Measurements from ENCODE around the gene SPIRE1. TPM values are rescaled to one million over a fixed set of nuclear protein-coding genes. Genes with fewer than 3 reads are reported as not detected.

The SPIRE1 gene
- polyA plus RNA-seq, 1 donor from 2014 or later, result 22.2 TPM

DNA sequence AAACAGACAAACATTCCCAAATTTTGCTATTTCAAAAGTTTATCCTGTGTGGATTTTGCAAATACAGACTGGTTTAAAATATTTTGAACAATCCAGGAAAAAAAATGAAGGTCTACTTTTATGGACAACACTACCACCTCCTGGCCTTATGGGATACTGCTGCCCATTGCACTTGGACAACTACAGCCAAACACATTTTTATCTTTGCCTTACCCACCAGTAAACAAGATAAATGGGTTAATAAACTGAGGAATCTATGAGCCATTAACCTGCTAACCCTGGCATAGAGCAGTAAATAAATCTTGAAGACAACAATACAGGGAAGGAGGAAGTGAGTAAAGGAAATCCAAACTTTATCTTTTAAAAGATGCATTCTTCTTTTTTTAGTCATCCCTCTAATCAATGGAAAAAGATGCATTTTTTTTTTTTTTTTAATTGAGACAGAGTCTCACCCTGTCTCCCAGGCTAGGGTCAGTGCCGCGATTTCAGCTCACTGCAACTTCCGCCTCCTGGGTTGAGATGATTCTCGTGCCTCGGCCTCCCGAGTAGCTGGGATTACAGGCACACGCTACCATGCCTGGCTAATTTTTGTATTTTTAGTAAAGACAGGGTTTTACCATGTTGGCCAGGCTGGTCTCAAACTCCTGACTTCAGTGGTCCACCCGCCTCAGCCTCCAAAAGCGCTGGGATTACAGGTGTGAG lies 2.1 kb upstream of the SPIRE1 start:
- no peak overlapping the region for H3K9ac ChIP-seq (ENCODE audit: low read length)
- no peaks in the 10 kb centered on the region for H3K9me2 ChIP-seq (ENCODE audit: insufficient read depth, low read length)
- H3K27me3 ChIP-seq (ENCODE audit: insufficient read depth, low read depth, low read length), result no peaks in the 10 kb centered on the region
- H3F3A ChIP-seq (ENCODE audit: insufficient read depth, low read length, poor library complexity, severe bottlenecking), result no peaks in the 10 kb centered on the region
- H3K9me3 ChIP-seq (ENCODE audit: low read length), result no peaks in the 10 kb centered on the region
- H4K20me1 ChIP-seq (ENCODE audit: insufficient read depth), result no peaks in the 10 kb centered on the region
- peaks cover 4% of the 10 kb centered on the region for H3K79me2 ChIP-seq (replicated peaks; ENCODE audit: insufficient read depth, low read length)
- H3K4me2 ChIP-seq (ENCODE audit: low read length), result no peak overlapping the region
- TF ChIP-seq SMC3 (conservative IDR thresholded peaks at IDR 0.05; ENCODE audit: poor library complexity), result peak; percentile 90
- TF ChIP-seq, protein P1, sequence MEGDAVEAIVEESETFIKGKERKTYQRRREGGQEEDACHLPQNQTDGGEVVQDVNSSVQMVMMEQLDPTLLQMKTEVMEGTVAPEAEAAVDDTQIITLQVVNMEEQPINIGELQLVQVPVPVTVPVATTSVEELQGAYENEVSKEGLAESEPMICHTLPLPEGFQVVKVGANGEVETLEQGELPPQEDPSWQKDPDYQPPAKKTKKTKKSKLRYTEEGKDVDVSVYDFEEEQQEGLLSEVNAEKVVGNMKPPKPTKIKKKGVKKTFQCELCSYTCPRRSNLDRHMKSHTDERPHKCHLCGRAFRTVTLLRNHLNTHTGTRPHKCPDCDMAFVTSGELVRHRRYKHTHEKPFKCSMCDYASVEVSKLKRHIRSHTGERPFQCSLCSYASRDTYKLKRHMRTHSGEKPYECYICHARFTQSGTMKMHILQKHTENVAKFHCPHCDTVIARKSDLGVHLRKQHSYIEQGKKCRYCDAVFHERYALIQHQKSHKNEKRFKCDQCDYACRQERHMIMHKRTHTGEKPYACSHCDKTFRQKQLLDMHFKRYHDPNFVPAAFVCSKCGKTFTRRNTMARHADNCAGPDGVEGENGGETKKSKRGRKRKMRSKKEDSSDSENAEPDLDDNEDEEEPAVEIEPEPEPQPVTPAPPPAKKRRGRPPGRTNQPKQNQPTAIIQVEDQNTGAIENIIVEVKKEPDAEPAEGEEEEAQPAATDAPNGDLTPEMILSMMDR (IDR thresholded peaks at IDR 0.05; ENCODE audit: poor library complexity, severe bottlenecking), result peak; percentile 87
- no peak for TF ChIP-seq TAF1 (IDR thresholded peaks at IDR 0.05; ENCODE audit: low read depth)
- TF ChIP-seq, protein P2, sequence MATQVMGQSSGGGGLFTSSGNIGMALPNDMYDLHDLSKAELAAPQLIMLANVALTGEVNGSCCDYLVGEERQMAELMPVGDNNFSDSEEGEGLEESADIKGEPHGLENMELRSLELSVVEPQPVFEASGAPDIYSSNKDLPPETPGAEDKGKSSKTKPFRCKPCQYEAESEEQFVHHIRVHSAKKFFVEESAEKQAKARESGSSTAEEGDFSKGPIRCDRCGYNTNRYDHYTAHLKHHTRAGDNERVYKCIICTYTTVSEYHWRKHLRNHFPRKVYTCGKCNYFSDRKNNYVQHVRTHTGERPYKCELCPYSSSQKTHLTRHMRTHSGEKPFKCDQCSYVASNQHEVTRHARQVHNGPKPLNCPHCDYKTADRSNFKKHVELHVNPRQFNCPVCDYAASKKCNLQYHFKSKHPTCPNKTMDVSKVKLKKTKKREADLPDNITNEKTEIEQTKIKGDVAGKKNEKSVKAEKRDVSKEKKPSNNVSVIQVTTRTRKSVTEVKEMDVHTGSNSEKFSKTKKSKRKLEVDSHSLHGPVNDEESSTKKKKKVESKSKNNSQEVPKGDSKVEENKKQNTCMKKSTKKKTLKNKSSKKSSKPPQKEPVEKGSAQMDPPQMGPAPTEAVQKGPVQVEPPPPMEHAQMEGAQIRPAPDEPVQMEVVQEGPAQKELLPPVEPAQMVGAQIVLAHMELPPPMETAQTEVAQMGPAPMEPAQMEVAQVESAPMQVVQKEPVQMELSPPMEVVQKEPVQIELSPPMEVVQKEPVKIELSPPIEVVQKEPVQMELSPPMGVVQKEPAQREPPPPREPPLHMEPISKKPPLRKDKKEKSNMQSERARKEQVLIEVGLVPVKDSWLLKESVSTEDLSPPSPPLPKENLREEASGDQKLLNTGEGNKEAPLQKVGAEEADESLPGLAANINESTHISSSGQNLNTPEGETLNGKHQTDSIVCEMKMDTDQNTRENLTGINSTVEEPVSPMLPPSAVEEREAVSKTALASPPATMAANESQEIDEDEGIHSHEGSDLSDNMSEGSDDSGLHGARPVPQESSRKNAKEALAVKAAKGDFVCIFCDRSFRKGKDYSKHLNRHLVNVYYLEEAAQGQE (IDR thresholded peaks at IDR 0.05; ENCODE audit: borderline replicate concordance), result no peak
- peak; percentile 87 for TF ChIP-seq RAD21 (conservative IDR thresholded peaks at IDR 0.05)
- no peak for TF ChIP-seq EZH2 (IDR thresholded peaks at IDR 0.05; ENCODE audit: borderline replicate concordance, insufficient read depth, low read length, poor library complexity, severe bottlenecking)
- no peak for TF ChIP-seq EP300 (conservative IDR thresholded peaks at IDR 0.05; ENCODE audit: poor library complexity, severe bottlenecking)
- TF ChIP-seq MXI1 (conservative IDR thresholded peaks at IDR 0.05; ENCODE audit: poor library complexity, severe bottlenecking), result no peak
- TF ChIP-seq POLR2AphosphoS5 (IDR thresholded peaks at IDR 0.05), result no peak
- no peaks in the 10 kb centered on the region for H3K36me3 ChIP-seq (ENCODE audit: insufficient read depth, low read length)
- no peak overlapping the region for H2AFZ ChIP-seq (ENCODE audit: low read depth, low read length)
- H3K4me3 ChIP-seq (ENCODE audit: low read length), result no peak overlapping the region
- no peak overlapping the region for H3K27ac ChIP-seq (ENCODE audit: low read length)

DNA sequence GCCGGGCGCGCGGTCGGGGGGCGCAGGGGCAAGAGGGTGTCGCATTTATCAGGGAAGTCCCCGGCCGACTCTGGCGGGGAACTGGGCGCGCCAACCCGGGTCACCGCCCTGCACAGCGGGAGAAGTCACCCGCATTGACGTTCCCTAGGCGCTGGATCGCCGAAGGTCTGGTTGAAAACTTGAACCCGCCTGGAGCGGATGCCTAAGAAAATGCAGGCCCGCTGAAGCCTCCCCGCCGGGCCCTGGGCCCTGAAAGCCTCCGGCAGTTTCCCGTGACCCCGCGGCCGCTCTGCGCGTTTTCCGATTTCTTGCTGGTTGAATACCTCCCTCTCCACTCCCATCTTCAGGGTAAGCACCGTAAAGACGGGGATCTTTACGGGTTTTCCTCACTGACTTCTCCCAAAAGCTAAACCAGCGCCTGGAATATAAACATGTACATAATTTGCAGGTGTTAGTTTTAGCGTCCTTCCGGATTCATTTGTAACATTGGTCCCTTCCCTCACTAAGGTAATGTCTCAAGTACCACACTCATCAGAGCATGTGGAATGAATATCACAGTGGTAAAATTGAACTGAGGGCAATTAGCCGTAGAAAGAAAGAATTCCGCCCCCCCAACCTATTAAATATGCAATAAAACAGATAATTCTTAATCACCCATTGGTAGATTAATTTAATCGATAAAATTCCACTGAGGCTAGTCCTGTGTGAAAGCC lies 675 bp upstream of the SPIRE1 start:
- H3K27ac ChIP-seq (ENCODE audit: low read length), result peak overlapping the region; percentile 10
- no peaks in the 10 kb centered on the region for H3K36me3 ChIP-seq (ENCODE audit: insufficient read depth, low read length)
- H4K20me1 ChIP-seq (ENCODE audit: insufficient read depth), result no peaks in the 10 kb centered on the region
- peak overlapping the region; percentile 85 for H3K9ac ChIP-seq (ENCODE audit: low read length)
- H3K27me3 ChIP-seq (ENCODE audit: insufficient read depth, low read depth, low read length), result no peaks in the 10 kb centered on the region
- no peaks in the 10 kb centered on the region for H3F3A ChIP-seq (ENCODE audit: insufficient read depth, low read length, poor library complexity, severe bottlenecking)
- no peaks in the 10 kb centered on the region for H3K9me2 ChIP-seq (ENCODE audit: insufficient read depth, low read length)
- H3K9me3 ChIP-seq (ENCODE audit: low read length), result no peaks in the 10 kb centered on the region
- peak overlapping the region; percentile 45 for H2AFZ ChIP-seq (ENCODE audit: low read depth, low read length)
- H3K4me3 ChIP-seq (ENCODE audit: low read length), result peak overlapping the region; percentile 93
- TF ChIP-seq SMC3 (conservative IDR thresholded peaks at IDR 0.05; ENCODE audit: poor library complexity) (no peak), POLR2AphosphoS5 (IDR thresholded peaks at IDR 0.05) (peak; percentile 2)
- TF ChIP-seq, protein P2 (IDR thresholded peaks at IDR 0.05; ENCODE audit: borderline replicate concordance), result peak; percentile 11
- no peak overlapping the region for H3K4me2 ChIP-seq (ENCODE audit: low read length)
- H3K79me2 ChIP-seq (replicated peaks; ENCODE audit: insufficient read depth, low read length), result peaks cover 7% of the 10 kb centered on the region

Measured in neural cell (in vitro differentiated cells).